Nephron (organoid): ENCODE data around the gene KCTD5.

Experiments used
- H3K27ac Mint-ChIP-seq, 3 experiments: 2 replicates each; pipeline ENCODE4 v1.8.0; 2020; ENCODE audit warnings: mixed read lengths in 3 of 3, mild to moderate bottlenecking in 2 of 3, moderate library complexity in 1 of 3
- H3K27me3 Mint-ChIP-seq: 2 replicates; pipeline ENCODE4 v1.8.0; 2021; ENCODE audit warnings: low read depth, mild to moderate bottlenecking, moderate library complexity, mixed read lengths
- H3K36me3 Mint-ChIP-seq: 2 replicates; pipeline ENCODE4 v1.8.0; 2020; ENCODE audit warnings: low read depth, mixed read lengths
- H3K4me1 Mint-ChIP-seq: 2 replicates; pipeline ENCODE4 v1.8.0; 2020; ENCODE audit warnings: mixed read lengths
- H3K4me3 Mint-ChIP-seq, 3 experiments: 2 replicates each; pipeline ENCODE4 v1.8.0; 2020; ENCODE audit warnings: mild to moderate bottlenecking in 3 of 3, mixed read lengths in 3 of 3, moderate library complexity in 2 of 3
- H3K9me3 Mint-ChIP-seq: 2 replicates; pipeline ENCODE4 v1.8.0; 2020; ENCODE audit warnings: mixed read lengths
- CTCF ChIP-seq, 3 experiments: fragments of 200-600 bp; sonication (generic); IDR thresholded peaks; one replicate each; pipeline ENCODE4 v1.5.0; 2021; ENCODE audit warnings: antibody characterized with exemption in 3 of 3; ENCODE audit not compliant: unreplicated experiment in 3 of 3

Gene KCTD5

GRCh38 chr16:2708955-2709587 lies 26.7 kb downstream of the KCTD5 start:
- Mint-ChIP-seq H3K9me3 (no peaks in the 10 kb centered on the region), H3K4me1 (no peaks in the 10 kb centered on the region), H3K27me3 (no peaks in the 10 kb centered on the region), H3K27ac (no peak overlapping the region), H3K36me3 (peaks cover 3% of the 10 kb centered on the region), H3K4me3 (no peak overlapping the region)
- TF ChIP-seq CTCF (IDR thresholded peaks at IDR 0.05; ENCODE audit: unreplicated experiment in 3 of 3) = no peak

- no peaks in the 10 kb centered on the region for H3K4me1 Mint-ChIP-seq
- no peak overlapping the region for H3K4me3 Mint-ChIP-seq
- H3K9me3 Mint-ChIP-seq = no peaks in the 10 kb centered on the region
- no peak overlapping the region for H3K27ac Mint-ChIP-seq
- no peaks in the 10 kb centered on the region for H3K27me3 Mint-ChIP-seq
- H3K36me3 Mint-ChIP-seq = peaks cover 3% of the 10 kb centered on the region
- no peak for TF ChIP-seq CTCF (IDR thresholded peaks at IDR 0.05; ENCODE audit: unreplicated experiment in 3 of 3)
Measured at GRCh38 chr16:2709588-2709984, 27.3 kb downstream of the KCTD5 start.

- Mint-ChIP-seq H3K4me1 (no peaks in the 10 kb centered on the region), H3K27ac (no peak overlapping the region), H3K27me3 (peaks cover 5% of the 10 kb centered on the region), H3K9me3 (no peaks in the 10 kb centered on the region), H3K4me3 (no peak overlapping the region), H3K36me3 (peaks cover 3% of the 10 kb centered on the region)
- no peak for TF ChIP-seq CTCF (IDR thresholded peaks at IDR 0.05; ENCODE audit: unreplicated experiment in 3 of 3)
Measured at GRCh38 chr16:2710021-2710710, 27.8 kb downstream of the KCTD5 start.

GRCh38 chr16:2710711-2711231 lies 28.4 kb downstream of the KCTD5 start:
- TF ChIP-seq CTCF (IDR thresholded peaks at IDR 0.05; ENCODE audit: unreplicated experiment in 3 of 3) = no peak
- Mint-ChIP-seq H3K4me3 (no peak overlapping the region), H3K4me1 (no peaks in the 10 kb centered on the region), H3K9me3 (no peaks in the 10 kb centered on the region), H3K36me3 (peaks cover 3% of the 10 kb centered on the region), H3K27me3 (peaks cover 5% of the 10 kb centered on the region), H3K27ac (no peak overlapping the region)

- peaks cover 3% of the 10 kb centered on the region for H3K36me3 Mint-ChIP-seq
- no peak for TF ChIP-seq CTCF (IDR thresholded peaks at IDR 0.05; ENCODE audit: unreplicated experiment in 3 of 3)
- no peak overlapping the region for H3K4me3 Mint-ChIP-seq
- no peak overlapping the region for H3K27ac Mint-ChIP-seq
- no peaks in the 10 kb centered on the region for H3K9me3 Mint-ChIP-seq
- H3K4me1 Mint-ChIP-seq = no peaks in the 10 kb centered on the region
- H3K27me3 Mint-ChIP-seq = peaks cover 5% of the 10 kb centered on the region
Measured at GRCh38 chr16:2711370-2712062, 29.2 kb downstream of the KCTD5 start.
